Measurements from ENCODE around the gene DNAJC8.

The DNAJC8 gene

DNA sequence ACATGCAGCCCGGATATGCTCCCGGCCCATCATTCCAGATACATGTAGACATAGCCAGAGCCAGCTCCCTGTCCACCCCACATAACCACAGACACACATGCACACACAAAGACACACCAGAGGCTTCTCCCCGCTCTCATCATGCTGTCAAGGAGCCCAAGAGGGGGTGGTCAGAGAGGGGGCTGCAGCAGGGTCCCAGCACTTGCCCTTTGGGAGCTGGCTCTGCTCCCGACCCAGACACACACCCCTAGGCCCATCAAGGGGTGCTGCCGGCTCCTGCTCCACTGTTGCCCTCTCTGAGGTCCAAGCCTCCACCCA lies 58.9 kb downstream of the DNAJC8 start:
- peaks cover 17% of the 10 kb centered on the region for H3K4me1 Mint-ChIP-seq
- H3K27ac Mint-ChIP-seq, result peak overlapping the region in 1 of 3 experiments; percentile 31
- H3K36me3 Mint-ChIP-seq (ENCODE audit: low read depth), result no peaks in the 10 kb centered on the region
- H3K9me3 Mint-ChIP-seq, result no peaks in the 10 kb centered on the region
- H3K4me3 Mint-ChIP-seq, result no peak overlapping the region
- no peak for TF ChIP-seq CTCF (IDR thresholded peaks at IDR 0.05; ENCODE audit: unreplicated experiment in 3 of 3)
- peaks cover 17% of the 10 kb centered on the region for H3K27me3 Mint-ChIP-seq (ENCODE audit: low read depth)

- Mint-ChIP-seq H3K36me3 (ENCODE audit: low read depth) (no peaks in the 10 kb centered on the region), H3K4me3 (no peak overlapping the region), H3K4me1 (peaks cover 17% of the 10 kb centered on the region), H3K27ac (peak overlapping the region in 1 of 3 experiments; percentile 31), H3K27me3 (ENCODE audit: low read depth) (peaks cover 11% of the 10 kb centered on the region), H3K9me3 (no peaks in the 10 kb centered on the region)
- TF ChIP-seq CTCF (IDR thresholded peaks at IDR 0.05; ENCODE audit: unreplicated experiment in 3 of 3), result no peak
Measured at GRCh38 chr1:28173151-28173979, 59.5 kb downstream of the DNAJC8 start.

DNA sequence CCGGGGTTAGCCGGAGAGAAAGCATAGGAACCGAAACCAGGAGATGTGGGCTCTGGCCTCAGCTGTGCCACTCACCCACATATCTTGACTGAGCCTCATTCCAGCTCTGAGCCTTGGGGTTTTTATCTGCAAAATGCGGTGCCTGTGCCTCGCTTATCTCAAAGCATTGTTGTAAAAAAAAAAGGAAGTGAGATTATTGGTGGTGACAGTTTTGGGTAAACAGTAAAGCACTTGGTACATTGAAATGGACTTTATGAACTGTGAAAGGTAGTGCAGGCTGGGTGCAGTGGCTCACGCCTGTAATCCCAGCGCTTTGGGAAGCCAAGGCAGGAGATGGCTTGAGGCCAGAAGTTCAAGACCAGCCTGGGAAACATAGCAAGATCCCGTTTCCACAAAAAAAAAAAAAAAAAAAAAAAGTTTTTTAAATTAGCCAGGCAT lies 60.1 kb downstream of the DNAJC8 start:
- H3K27me3 Mint-ChIP-seq (ENCODE audit: low read depth), result peaks cover 8% of the 10 kb centered on the region
- H3K27ac Mint-ChIP-seq, result peak overlapping the region in 1 of 3 experiments; percentile 22
- peaks cover 17% of the 10 kb centered on the region for H3K4me1 Mint-ChIP-seq
- H3K4me3 Mint-ChIP-seq, result no peak overlapping the region
- H3K36me3 Mint-ChIP-seq (ENCODE audit: low read depth), result no peaks in the 10 kb centered on the region
- TF ChIP-seq CTCF (IDR thresholded peaks at IDR 0.05; ENCODE audit: unreplicated experiment in 3 of 3), result no peak
- no peaks in the 10 kb centered on the region for H3K9me3 Mint-ChIP-seq

GRCh38 chr1:28171246-28171645 lies 61.6 kb downstream of the DNAJC8 start:
- Mint-ChIP-seq H3K4me1 (peaks cover 17% of the 10 kb centered on the region), H3K4me3 (no peak overlapping the region), H3K9me3 (no peaks in the 10 kb centered on the region), H3K27ac (no peak overlapping the region), H3K36me3 (ENCODE audit: low read depth) (no peaks in the 10 kb centered on the region), H3K27me3 (ENCODE audit: low read depth) (peaks cover 5% of the 10 kb centered on the region)
- TF ChIP-seq CTCF (IDR thresholded peaks at IDR 0.05; ENCODE audit: unreplicated experiment in 3 of 3), result no peak

GRCh38 chr1:28170001-28170596 lies 62.7 kb downstream of the DNAJC8 start:
- no peaks in the 10 kb centered on the region for H3K9me3 Mint-ChIP-seq
- H3K27me3 Mint-ChIP-seq (ENCODE audit: low read depth), result no peaks in the 10 kb centered on the region
- peaks cover 17% of the 10 kb centered on the region for H3K4me1 Mint-ChIP-seq
- TF ChIP-seq CTCF (IDR thresholded peaks at IDR 0.05; ENCODE audit: unreplicated experiment in 3 of 3), result no peak
- H3K4me3 Mint-ChIP-seq, result no peak overlapping the region
- no peaks in the 10 kb centered on the region for H3K36me3 Mint-ChIP-seq (ENCODE audit: low read depth)
- H3K27ac Mint-ChIP-seq, result no peak overlapping the region

Data from nephron (organoid).